DMS53 (cell line): Measurements from ENCODE around the gene TMPRSS15.

Experiments used
- DNase-seq: peaks from one replicate; lab custom pipeline; 2025; lab: John Stamatoyannopoulos, UW

Gene TMPRSS15

GRCh38 chr21:18349468-18349867 lies 54.1 kb downstream of the TMPRSS15 start:
- no peak for DNase-seq

GRCh38 chr21:18340387-18340942 lies 63.1 kb downstream of the TMPRSS15 start:
- no peak for DNase-seq

GRCh38 chr21:18335651-18336236 lies 67.8 kb downstream of the TMPRSS15 start:
- DNase-seq, result no peak

- DNase-seq, result no peak
These were observed 69.5 kb downstream of the TMPRSS15 start for GRCh38 chr21:18334066-18334465.

GRCh38 chr21:18318156-18318555 lies 85.4 kb downstream of the TMPRSS15 start:
- DNase-seq, result no peak

GRCh38 chr21:18298228-18298627 lies 105.4 kb downstream of the TMPRSS15 start:
- DNase-seq, result peak; percentile 4

GRCh38 chr21:18294100-18294499 lies 109.5 kb downstream of the TMPRSS15 start:
- no peak for DNase-seq

GRCh38 chr21:18289876-18290275 lies 113.7 kb downstream of the TMPRSS15 start:
- peak; percentile 1 for DNase-seq

GRCh38 chr21:18285379-18285778 lies 118.2 kb downstream of the TMPRSS15 start:
- DNase-seq, result no peak

- DNase-seq, result peak; percentile 48
These were observed 127.8 kb downstream of the TMPRSS15 start for GRCh38 chr21:18275781-18276180.

- DNase-seq, result peak; percentile 8
These were observed 129.2 kb downstream of the TMPRSS15 start for GRCh38 chr21:18274370-18274769.

GRCh38 chr21:18273400-18273799 lies 130.2 kb downstream of the TMPRSS15 start:
- DNase-seq, result no peak

GRCh38 chr21:18269856-18270255 lies 133.7 kb downstream of the TMPRSS15 start:
- DNase-seq, result no peak

GRCh38 chr21:18268906-18269305 lies 134.7 kb downstream of the TMPRSS15 start:
- no peak for DNase-seq

- DNase-seq, result no peak
These were observed 136.1 kb downstream of the TMPRSS15 start for GRCh38 chr21:18267496-18267895.

- no peak for DNase-seq
These were observed 137.6 kb downstream of the TMPRSS15 start for GRCh38 chr21:18265944-18266343.

GRCh38 chr21:18253799-18254198 lies 149.8 kb downstream of the TMPRSS15 start:
- DNase-seq, result no peak

GRCh38 chr21:18253221-18253620 lies 150.4 kb downstream of the TMPRSS15 start:
- DNase-seq, result no peak

- no peak for DNase-seq
These were observed 150.9 kb downstream of the TMPRSS15 start for GRCh38 chr21:18252680-18253079.

- DNase-seq, result no peak
These were observed 151.3 kb downstream of the TMPRSS15 start for GRCh38 chr21:18252256-18252655.

- DNase-seq, result no peak
These were observed 152.5 kb downstream of the TMPRSS15 start for GRCh38 chr21:18251065-18251464.

- DNase-seq, result peak; percentile 40
These were observed 153.9 kb downstream of the TMPRSS15 start for GRCh38 chr21:18249672-18250071.

- no peak for DNase-seq
These were observed 155.4 kb downstream of the TMPRSS15 start for GRCh38 chr21:18248171-18248570.

- peak; percentile 52 for DNase-seq
These were observed 158.1 kb downstream of the TMPRSS15 start for GRCh38 chr21:18245464-18245967.
